HFFc6 (cell line): ENCODE results near the gene SEMA5B. TPM values are rescaled to one million over a fixed set of nuclear protein-coding genes. Genes with fewer than 3 reads are reported as not detected.

Experiments
- DNase-seq: peaks from one replicate; pipeline ENCODE4 v3.0.0-alpha.2; 2018
- H3K27ac Mint-ChIP-seq: 2 replicates; pipeline ENCODE4 v1.8.0; 2020; ENCODE audit warnings: mild to moderate bottlenecking, mixed read lengths
- H3K27me3 Mint-ChIP-seq: 2 replicates; pipeline ENCODE4 v1.8.0; 2021; ENCODE audit warnings: mild to moderate bottlenecking, moderate library complexity, mixed read lengths; ENCODE audit not compliant: insufficient read depth
- H3K36me3 Mint-ChIP-seq: 2 replicates; pipeline ENCODE4 v1.8.0; 2021; ENCODE audit warnings: low read depth, mixed read lengths
- H3K4me1 Mint-ChIP-seq: 2 replicates; pipeline ENCODE4 v1.8.0; 2020; ENCODE audit warnings: low read depth, mixed read lengths
- H3K4me3 Mint-ChIP-seq: 2 replicates; pipeline ENCODE4 v1.8.0; 2020; ENCODE audit warnings: mild to moderate bottlenecking, moderate library complexity, mixed read lengths
- H3K9me3 Mint-ChIP-seq: 2 replicates; pipeline ENCODE4 v1.8.0; 2020; ENCODE audit warnings: mild to moderate bottlenecking, mixed read lengths
- total RNA-seq, 6 experiments: library from RNA; stranded (reverse); fragmentation: NEBNext Ultra II Directional; extraction: Animal tissue kit (Norgen Biotek cat#: 25700); gene quantifications; 2 replicates in 1 of 6; 3 replicates in 5 of 6; pipeline ENCODE4 v1.2.3, GENCODE V29; 2021
- TF ChIP-seq, protein P1 (sequence below): fragments of 200-600 bp; sonication (generic); IDR thresholded peaks from 2 replicates; pipeline ENCODE4 v1.5.0; 2021; ENCODE audit warnings: antibody characterized with exemption, mild to moderate bottlenecking

SEMA5B gene
- total RNA-seq, 6 experiments from 2014 or later, result not detected

DNA sequence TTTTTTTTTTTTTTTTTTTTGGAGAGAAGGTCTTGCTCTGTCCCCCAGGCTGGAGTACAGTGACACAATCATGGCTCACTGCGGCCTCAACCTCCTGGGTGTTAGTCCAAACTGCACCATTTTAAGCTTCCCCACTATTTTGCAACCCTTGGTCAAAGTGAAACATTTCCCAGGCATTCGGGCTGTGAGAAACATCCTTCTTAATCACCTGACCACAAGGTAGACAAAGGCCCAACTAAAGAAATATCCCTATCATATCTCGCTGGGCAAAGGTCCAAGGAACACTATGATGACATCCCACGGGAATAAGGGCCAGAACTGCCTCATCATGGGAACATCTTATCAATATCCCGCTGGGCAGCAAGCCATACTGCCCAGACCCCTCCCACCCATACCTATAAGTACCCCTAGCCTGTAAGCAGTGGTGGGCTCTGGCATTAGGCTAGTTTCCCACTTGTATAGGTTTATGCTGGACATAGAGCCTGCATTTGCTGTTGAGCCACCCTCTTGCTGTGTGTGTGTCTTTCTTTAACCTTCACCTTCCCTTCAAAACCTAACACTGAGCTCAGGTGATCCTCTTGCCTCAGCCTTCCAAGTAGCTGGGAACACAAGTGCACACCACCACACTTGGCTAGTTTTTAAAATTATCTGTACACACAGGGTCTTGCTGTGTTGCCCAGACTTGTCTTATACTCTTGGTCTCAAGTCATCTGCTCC, 95.2 kb downstream of the SEMA5B start:
- Mint-ChIP-seq H3K4me1 (no peaks in the 10 kb centered on the region), H3K27me3 (peaks cover 50% of the 10 kb centered on the region), H3K36me3 (no peaks in the 10 kb centered on the region), H3K27ac (no peak overlapping the region), H3K9me3 (no peaks in the 10 kb centered on the region), H3K4me3 (no peak overlapping the region)
- no peak for DNase-seq
- TF ChIP-seq, protein P1, sequence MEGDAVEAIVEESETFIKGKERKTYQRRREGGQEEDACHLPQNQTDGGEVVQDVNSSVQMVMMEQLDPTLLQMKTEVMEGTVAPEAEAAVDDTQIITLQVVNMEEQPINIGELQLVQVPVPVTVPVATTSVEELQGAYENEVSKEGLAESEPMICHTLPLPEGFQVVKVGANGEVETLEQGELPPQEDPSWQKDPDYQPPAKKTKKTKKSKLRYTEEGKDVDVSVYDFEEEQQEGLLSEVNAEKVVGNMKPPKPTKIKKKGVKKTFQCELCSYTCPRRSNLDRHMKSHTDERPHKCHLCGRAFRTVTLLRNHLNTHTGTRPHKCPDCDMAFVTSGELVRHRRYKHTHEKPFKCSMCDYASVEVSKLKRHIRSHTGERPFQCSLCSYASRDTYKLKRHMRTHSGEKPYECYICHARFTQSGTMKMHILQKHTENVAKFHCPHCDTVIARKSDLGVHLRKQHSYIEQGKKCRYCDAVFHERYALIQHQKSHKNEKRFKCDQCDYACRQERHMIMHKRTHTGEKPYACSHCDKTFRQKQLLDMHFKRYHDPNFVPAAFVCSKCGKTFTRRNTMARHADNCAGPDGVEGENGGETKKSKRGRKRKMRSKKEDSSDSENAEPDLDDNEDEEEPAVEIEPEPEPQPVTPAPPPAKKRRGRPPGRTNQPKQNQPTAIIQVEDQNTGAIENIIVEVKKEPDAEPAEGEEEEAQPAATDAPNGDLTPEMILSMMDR, result no peak

DNA sequence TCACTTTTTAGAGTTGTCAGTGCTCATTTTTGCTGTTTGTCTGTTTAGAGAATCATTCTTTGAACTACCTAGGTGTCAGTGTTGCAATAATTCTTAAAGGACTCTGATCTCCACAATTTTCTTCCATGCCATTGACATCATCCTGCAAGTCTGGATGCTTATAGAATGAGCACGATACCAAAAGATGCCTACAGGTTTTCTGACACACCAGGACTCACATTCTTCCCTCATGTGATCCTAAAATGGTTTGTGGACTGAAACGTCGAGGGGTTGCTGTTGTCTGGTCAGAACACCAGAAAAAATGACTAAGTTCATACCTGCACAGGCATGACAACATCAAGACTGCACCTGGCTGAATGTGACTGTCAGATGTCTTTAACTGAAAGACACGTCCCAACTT, 95.9 kb downstream of the SEMA5B start:
- Mint-ChIP-seq H3K4me1 (no peaks in the 10 kb centered on the region), H3K27ac (no peak overlapping the region), H3K4me3 (no peak overlapping the region), H3K9me3 (no peaks in the 10 kb centered on the region), H3K36me3 (no peaks in the 10 kb centered on the region), H3K27me3 (peaks cover 54% of the 10 kb centered on the region)
- no peak for DNase-seq
- TF ChIP-seq, protein P1, result no peak

DNA sequence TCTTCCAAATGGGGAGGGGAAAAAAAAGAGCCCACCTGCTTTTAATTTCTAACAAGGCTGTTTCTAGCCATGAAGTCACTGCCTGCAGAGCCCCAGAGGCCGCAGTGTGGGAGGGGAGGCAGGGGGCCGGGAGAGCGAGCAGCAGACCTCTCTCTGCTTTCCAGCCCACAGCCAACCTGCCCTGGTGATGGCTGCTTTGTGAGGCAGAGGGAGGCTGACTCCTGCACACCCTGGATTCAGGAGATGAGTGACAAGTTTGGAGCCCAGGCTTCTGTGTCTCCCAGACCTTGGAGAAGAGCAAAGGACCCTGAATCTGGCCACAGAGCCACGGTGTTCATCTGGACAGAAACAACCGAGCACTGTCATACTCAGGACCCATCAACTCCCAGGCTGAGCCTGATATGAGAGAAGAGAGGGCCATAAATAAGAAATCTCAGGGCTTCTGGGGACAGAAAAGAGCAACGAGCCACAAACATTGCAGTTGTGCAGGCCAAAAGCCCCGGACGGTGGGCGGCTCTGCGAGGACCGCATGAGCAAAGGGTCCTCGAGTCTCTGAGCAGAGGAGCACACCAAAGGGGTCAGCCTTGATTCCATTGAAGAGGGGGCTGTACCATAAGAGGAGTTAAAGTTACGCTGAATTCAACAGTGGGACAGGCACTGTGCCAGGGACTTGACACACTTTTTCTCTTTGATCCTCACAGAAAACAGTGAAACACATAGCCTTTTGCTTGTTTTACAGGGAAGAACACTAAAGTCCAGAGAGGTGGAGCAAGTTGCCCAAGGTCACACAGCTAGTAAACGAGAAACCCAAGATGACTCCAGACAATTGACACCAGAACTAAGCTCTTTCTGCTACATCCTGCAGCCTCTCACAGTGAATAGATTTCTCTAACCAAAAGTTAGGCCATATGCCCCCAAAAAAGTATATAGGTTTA, 97.2 kb downstream of the SEMA5B start:
- Mint-ChIP-seq H3K27ac (no peak overlapping the region), H3K4me1 (no peaks in the 10 kb centered on the region), H3K4me3 (no peak overlapping the region), H3K36me3 (no peaks in the 10 kb centered on the region), H3K9me3 (no peaks in the 10 kb centered on the region), H3K27me3 (peaks cover 54% of the 10 kb centered on the region)
- TF ChIP-seq, protein P1, result no peak
- no peak for DNase-seq

DNA sequence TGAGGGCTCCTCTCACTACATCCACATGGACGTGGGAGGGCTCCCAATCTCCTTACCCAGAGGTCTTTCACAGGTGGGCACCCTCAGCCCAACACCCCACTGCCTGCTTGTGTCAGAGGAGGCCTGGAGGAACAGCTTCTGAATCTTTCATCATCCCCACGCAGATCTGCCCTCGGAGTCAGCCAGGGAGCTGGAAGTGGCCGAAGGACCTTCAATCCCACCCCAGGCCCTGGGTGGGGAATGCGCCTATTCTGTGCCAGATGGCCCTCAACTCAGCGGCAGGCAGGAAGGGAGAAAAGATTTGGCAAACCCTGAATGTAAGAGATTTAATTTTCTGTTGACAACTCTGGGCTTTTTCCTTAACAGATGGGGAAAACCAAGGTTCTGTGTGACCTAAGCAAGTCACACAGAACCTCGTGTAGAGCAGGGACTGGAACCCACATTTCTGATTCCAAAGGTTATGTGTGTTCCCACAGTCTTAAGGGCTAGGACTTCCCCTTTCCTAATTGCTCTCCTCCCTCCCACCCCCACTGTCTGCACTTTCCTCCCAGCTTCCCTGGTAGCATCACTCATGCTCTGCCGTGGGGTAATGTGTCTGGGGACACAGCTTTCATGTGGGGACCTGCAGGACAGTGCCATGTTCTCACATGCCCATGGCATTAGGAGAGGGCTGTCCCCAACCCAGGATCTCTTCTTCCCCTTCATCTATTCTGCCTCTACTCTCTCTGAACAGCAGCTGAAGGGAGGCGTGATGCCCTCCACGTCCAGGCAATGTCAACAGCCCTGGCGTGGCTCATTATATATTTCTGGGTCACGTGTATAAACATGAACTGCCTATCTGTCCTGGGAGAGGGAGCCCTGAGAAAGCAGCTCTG, 98.1 kb downstream of the SEMA5B start:
- no peak overlapping the region for H3K27ac Mint-ChIP-seq

More for the DNA sequence above, 98.1 kb downstream of the SEMA5B start:
- Mint-ChIP-seq H3K4me3 (no peak overlapping the region), H3K4me1 (no peaks in the 10 kb centered on the region), H3K36me3 (no peaks in the 10 kb centered on the region), H3K27me3 (peaks cover 50% of the 10 kb centered on the region), H3K9me3 (no peaks in the 10 kb centered on the region)
- TF ChIP-seq, protein P1, result no peak
- DNase-seq, result no peak
